Nephron progenitor cell (in vitro differentiated cells): Measurements from ENCODE around the gene SGCE.

Source experiments
- DNase-seq: peaks from one replicate; pipeline ENCODE4 v3.0.0; 2021
- H3K27ac Mint-ChIP-seq: 2 replicates; pipeline ENCODE4 v1.8.0; 2021; ENCODE audit warnings: mild to moderate bottlenecking, moderate library complexity, mixed read lengths
- H3K27me3 Mint-ChIP-seq: 2 replicates; pipeline ENCODE4 v1.8.0; 2021; ENCODE audit warnings: mild to moderate bottlenecking, low read depth, mixed read lengths; ENCODE audit not compliant: poor library complexity
- H3K36me3 Mint-ChIP-seq: 2 replicates; pipeline ENCODE4 v1.8.0; 2021; ENCODE audit warnings: low read depth, mixed read lengths
- H3K4me1 Mint-ChIP-seq: 2 replicates; pipeline ENCODE4 v1.8.0; 2021; ENCODE audit warnings: mixed read lengths
- H3K4me3 Mint-ChIP-seq: 2 replicates; pipeline ENCODE4 v1.8.0; 2021; ENCODE audit warnings: mild to moderate bottlenecking, moderate library complexity, mixed read lengths
- H3K9me3 Mint-ChIP-seq: 2 replicates; pipeline ENCODE4 v1.8.0; 2021; ENCODE audit warnings: mild to moderate bottlenecking, moderate library complexity, mixed read lengths
- TF ChIP-seq, protein P1 (sequence below): fragments of 200-600 bp; sonication (generic); IDR thresholded peaks from 2 replicates; pipeline ENCODE4 v1.5.0; 2021; ENCODE audit warnings: antibody characterized with exemption

Gene SGCE

DNA sequence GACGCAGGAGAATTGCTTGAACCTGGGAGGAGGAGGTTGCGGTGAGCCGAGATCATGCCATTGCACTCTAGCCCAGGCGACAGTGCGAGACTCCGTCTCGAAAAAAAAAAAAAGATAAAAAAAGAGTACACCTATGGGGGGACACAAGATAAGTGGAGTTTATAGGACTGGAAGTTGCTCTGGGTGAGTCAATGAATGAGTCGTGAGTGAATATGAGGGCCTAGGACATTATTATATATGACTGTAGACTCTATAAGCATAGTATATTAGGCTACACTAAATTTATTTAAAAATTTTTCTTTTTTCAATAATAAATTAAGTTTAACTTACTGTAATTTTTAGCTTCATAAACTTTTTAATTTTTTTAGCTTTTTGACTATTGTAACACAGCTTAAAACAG is 19.4 kb upstream of the SGCE start:
- peaks cover 20% of the 10 kb centered on the region for H3K36me3 Mint-ChIP-seq
- no peaks in the 10 kb centered on the region for H3K27me3 Mint-ChIP-seq
- peaks cover 14% of the 10 kb centered on the region for H3K4me1 Mint-ChIP-seq
- H3K9me3 Mint-ChIP-seq: no peaks in the 10 kb centered on the region
- DNase-seq: no peak
- TF ChIP-seq, protein P1, sequence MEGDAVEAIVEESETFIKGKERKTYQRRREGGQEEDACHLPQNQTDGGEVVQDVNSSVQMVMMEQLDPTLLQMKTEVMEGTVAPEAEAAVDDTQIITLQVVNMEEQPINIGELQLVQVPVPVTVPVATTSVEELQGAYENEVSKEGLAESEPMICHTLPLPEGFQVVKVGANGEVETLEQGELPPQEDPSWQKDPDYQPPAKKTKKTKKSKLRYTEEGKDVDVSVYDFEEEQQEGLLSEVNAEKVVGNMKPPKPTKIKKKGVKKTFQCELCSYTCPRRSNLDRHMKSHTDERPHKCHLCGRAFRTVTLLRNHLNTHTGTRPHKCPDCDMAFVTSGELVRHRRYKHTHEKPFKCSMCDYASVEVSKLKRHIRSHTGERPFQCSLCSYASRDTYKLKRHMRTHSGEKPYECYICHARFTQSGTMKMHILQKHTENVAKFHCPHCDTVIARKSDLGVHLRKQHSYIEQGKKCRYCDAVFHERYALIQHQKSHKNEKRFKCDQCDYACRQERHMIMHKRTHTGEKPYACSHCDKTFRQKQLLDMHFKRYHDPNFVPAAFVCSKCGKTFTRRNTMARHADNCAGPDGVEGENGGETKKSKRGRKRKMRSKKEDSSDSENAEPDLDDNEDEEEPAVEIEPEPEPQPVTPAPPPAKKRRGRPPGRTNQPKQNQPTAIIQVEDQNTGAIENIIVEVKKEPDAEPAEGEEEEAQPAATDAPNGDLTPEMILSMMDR: no peak
- H3K27ac Mint-ChIP-seq: peak overlapping the region; percentile 58
- H3K4me3 Mint-ChIP-seq: no peak overlapping the region

DNA sequence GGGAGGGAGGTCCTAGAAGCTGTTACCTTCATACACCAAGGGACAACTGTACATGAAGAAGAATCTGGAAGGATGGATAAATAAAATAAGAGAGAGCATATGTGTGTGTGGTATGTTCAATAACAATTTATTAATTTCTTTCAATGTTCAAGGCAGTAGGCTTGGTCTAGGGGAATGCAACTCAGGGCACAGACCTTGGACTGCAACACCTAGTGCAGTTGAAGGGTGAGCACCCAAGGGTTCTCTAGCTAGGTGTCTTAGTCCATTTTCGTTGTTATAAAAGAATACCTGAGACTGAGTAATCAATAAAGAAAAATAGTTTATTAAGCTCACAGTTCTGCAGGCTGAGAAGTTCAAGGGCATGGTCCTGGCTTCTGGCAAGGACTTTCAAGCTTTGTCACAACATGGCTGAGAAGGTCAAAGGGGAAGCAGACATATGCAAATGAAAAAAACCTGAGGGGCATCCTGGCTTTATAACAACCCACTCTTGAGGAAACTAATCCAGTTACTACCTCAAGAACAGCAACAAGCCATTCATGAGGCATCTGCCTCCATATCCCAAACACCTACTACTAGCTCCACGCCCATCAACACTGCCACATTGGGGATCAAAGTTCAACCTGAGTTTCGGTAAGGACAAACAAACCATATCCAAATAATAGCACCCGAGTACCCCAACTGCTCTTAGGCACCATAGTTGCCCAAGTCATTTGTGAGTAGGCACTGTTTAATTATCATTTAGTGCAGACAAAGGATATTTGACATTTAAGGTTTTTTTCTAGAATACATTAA is 15.7 kb upstream of the SGCE start:
- DNase-seq: no peak
- TF ChIP-seq, protein P1: no peak
- Mint-ChIP-seq H3K36me3 (peaks cover 43% of the 10 kb centered on the region), H3K27ac (no peak overlapping the region), H3K9me3 (peaks cover 8% of the 10 kb centered on the region), H3K4me3 (no peak overlapping the region), H3K27me3 (peaks cover 5% of the 10 kb centered on the region), H3K4me1 (peaks cover 4% of the 10 kb centered on the region)

DNA sequence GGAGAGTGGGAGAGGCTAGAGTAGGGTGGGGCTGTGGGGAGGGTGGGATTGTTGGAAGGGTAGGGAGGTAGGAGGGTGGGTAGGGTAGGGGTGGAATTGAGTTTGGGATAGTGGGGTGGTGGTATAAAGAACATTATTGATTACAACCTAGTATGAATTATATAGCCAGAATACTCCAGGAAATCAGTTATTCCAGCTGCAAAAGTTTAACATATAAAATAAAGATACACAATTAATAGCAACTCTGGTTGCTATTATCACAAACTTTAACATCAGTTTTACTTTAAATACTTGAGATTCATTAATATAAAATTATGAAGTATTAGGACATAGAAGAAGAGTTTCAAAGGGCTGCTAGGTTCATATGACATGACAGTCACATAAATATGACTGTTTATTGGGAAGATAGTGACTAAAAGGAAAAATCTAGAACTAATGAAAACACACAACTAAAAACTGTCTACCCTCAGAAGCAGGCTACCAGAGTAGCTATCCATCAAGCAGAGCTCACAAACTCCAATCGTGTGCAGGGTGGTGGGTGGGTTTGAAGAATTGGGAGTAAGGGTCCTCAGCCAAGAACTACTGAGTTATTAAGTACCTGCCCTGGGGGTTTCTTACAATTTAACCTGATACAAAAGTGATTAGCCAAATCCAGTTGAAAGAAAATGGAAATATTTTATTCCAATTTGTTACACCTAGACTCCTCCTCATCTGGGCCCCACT is 14.0 kb upstream of the SGCE start:
- no peak overlapping the region for H3K27ac Mint-ChIP-seq
- H3K27me3 Mint-ChIP-seq: peaks cover 5% of the 10 kb centered on the region
- TF ChIP-seq, protein P1: no peak
- peaks cover 56% of the 10 kb centered on the region for H3K36me3 Mint-ChIP-seq
- DNase-seq: no peak
- peaks cover 4% of the 10 kb centered on the region for H3K4me1 Mint-ChIP-seq
- no peak overlapping the region for H3K4me3 Mint-ChIP-seq
- peaks cover 25% of the 10 kb centered on the region for H3K9me3 Mint-ChIP-seq

DNA sequence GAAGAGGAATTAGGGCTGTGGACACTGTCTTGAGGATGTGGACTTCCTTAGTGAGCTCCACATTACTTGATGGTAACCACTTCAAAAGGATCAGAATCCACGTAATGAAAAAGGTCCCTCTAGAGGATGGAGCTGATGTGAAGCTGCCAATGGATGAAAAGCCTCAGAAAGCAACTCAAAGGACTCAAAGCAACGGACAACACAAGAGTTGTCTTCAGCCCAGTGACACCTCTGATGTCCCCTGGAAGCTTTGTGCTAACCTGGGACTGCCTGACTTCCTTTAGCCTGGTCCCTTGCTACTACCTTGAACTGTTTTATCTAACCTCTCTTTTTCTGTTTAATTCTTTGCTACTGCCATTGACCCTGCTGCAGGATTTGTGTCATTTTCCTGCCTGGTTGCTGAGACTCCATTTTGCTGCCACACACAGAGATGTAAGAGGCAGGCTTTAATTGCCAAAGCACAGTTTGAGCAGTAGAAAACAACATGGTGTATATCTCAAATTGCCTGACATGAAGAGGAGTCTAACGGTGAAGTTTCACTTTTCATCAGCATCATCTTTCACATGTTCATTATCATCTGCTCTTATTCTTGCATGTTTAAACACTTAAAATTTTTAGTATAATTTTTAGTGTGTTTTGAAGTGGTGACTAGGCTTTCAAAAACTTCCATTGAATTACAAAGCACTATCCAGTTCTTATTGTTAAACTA is 11.1 kb upstream of the SGCE start:
- TF ChIP-seq, protein P1: no peak
- peaks cover 12% of the 10 kb centered on the region for H3K27me3 Mint-ChIP-seq
- DNase-seq: no peak
- peaks cover 54% of the 10 kb centered on the region for H3K9me3 Mint-ChIP-seq
- peak overlapping the region; percentile 23 for H3K27ac Mint-ChIP-seq
- peak overlapping the region; percentile 50 for H3K4me3 Mint-ChIP-seq
- peaks cover 4% of the 10 kb centered on the region for H3K4me1 Mint-ChIP-seq
- H3K36me3 Mint-ChIP-seq: peaks cover 82% of the 10 kb centered on the region

DNA sequence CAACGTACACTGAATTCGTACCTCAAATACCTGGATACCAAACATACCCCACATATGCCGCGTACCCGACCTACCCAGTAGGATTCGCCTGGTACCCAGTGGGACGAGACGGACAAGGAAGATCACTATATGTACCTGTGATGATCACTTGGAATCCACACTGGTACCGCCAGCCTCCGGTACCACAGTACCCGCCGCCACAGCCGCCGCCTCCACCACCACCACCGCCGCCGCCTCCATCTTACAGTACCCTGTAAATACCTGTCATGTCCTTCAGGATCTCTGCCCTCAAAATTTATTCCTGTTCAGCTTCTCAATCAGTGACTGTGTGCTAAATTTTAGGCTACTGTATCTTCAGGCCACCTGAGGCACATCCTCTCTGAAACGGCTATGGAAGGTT is 9.5 kb upstream of the SGCE start:
- peaks cover 55% of the 10 kb centered on the region for H3K9me3 Mint-ChIP-seq
- H3K27me3 Mint-ChIP-seq: peaks cover 12% of the 10 kb centered on the region
- no peak overlapping the region for H3K4me3 Mint-ChIP-seq
- TF ChIP-seq, protein P1: no peak
- no peak for DNase-seq
- peaks cover 91% of the 10 kb centered on the region for H3K36me3 Mint-ChIP-seq
- H3K27ac Mint-ChIP-seq: no peak overlapping the region
- peaks cover 15% of the 10 kb centered on the region for H3K4me1 Mint-ChIP-seq
